ENCODE results near the gene RAD18. TPM values are rescaled to one million over a fixed set of nuclear protein-coding genes. Genes with fewer than 3 reads are reported as not detected.
A peak's percentile ranks its signal among the peaks of the same experiment; 100 is the strongest.

Gene RAD18
- total RNA-seq, 1 donor from 2014 or later, result 17.0 TPM

- peak; percentile 15 for DNase-seq
Observed at GRCh38 chr3:8864402-8865350, 98.6 kb downstream of the RAD18 start.

- no peak for DNase-seq
Observed at GRCh38 chr3:8863891-8864290, 99.4 kb downstream of the RAD18 start.

GRCh38 chr3:8857720-8858367, 105.4 kb downstream of the RAD18 start:
- no peak for DNase-seq

GRCh38 chr3:8856721-8857120, 106.6 kb downstream of the RAD18 start:
- DNase-seq, result no peak

- peak; percentile 95 for DNase-seq
Observed at GRCh38 chr3:8856071-8856470, 107.2 kb downstream of the RAD18 start.

- DNase-seq, result no peak
Observed at GRCh38 chr3:8854656-8855055, 108.6 kb downstream of the RAD18 start.

- no peak for DNase-seq
Observed at GRCh38 chr3:8853081-8853480, 110.2 kb downstream of the RAD18 start.

GRCh38 chr3:8852511-8852910, 110.8 kb downstream of the RAD18 start:
- no peak for DNase-seq

- DNase-seq, result peak; percentile 20
Observed at GRCh38 chr3:8851703-8852102, 111.6 kb downstream of the RAD18 start.

- DNase-seq, result peak; percentile 35
Observed at GRCh38 chr3:8848696-8849131, 114.6 kb downstream of the RAD18 start.

GRCh38 chr3:8847317-8847716, 116.0 kb downstream of the RAD18 start:
- DNase-seq, result no peak

- no peak for DNase-seq
Observed at GRCh38 chr3:8846176-8846575, 117.1 kb downstream of the RAD18 start.

GRCh38 chr3:8845641-8846040, 117.6 kb downstream of the RAD18 start:
- DNase-seq, result no peak

- DNase-seq, result no peak
Observed at GRCh38 chr3:8843347-8843746, 119.9 kb downstream of the RAD18 start.

GRCh38 chr3:8842293-8842692, 121.0 kb downstream of the RAD18 start:
- DNase-seq, result no peak

- DNase-seq, result no peak
Observed at GRCh38 chr3:8841472-8841871, 121.8 kb downstream of the RAD18 start.

- DNase-seq, result no peak
Observed at GRCh38 chr3:8840556-8840955, 122.7 kb downstream of the RAD18 start.

GRCh38 chr3:8839607-8840325, 123.5 kb downstream of the RAD18 start:
- DNase-seq, result no peak

- DNase-seq, result no peak
Observed at GRCh38 chr3:8838765-8839423, 124.4 kb downstream of the RAD18 start.

GRCh38 chr3:8838234-8838633, 125.0 kb downstream of the RAD18 start:
- peak; percentile 62 for DNase-seq

GRCh38 chr3:8837162-8837561, 126.1 kb downstream of the RAD18 start:
- no peak for DNase-seq

GRCh38 chr3:8836096-8836495, 127.2 kb downstream of the RAD18 start:
- DNase-seq, result no peak
